Glomerular visceral epithelial cell (primary cell): ENCODE results near the gene ADAMTS9.
"Not testable (repeated sequence)": the region's sequence is repeated elsewhere in the genome, so short reads cannot be mapped to it uniquely, and the experiment has no call there.

Source experiments
- DNase-seq: peaks from one replicate; pipeline ENCODE4 v3.0.0-alpha.2; 2016; ENCODE audit errors: extremely low spot score

ADAMTS9 gene

DNA sequence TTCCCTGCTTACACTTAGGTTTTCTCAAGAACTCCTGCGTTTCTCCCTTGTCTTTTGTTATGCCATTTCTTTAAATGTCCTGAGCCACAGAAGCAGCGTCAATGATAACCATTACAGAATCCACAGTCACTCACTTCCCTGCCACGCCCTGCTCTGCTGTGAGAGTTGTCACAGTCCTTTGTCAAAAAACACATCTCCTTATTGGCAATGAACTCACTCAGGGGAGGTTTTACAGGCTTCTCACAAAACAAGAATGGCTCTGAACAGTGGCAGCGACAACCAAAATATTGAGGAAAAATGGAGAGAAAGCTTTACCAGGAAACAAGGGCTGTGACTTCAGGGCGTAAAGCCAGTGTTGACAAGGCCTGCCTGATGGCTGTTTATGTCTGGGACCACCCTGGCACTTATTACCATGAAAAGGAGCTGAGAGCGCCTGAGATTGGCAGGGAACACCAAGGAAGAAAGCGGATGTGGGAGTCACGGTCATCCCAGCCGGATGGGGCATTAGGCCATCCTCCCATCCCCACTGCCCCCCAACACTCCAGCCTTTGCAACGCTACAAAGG lies 111.5 kb downstream of the ADAMTS9 start:
- no peak for DNase-seq

GRCh38 chr3:64575211-64575844 lies 112.5 kb downstream of the ADAMTS9 start:
- peak; percentile 23 for DNase-seq

DNA sequence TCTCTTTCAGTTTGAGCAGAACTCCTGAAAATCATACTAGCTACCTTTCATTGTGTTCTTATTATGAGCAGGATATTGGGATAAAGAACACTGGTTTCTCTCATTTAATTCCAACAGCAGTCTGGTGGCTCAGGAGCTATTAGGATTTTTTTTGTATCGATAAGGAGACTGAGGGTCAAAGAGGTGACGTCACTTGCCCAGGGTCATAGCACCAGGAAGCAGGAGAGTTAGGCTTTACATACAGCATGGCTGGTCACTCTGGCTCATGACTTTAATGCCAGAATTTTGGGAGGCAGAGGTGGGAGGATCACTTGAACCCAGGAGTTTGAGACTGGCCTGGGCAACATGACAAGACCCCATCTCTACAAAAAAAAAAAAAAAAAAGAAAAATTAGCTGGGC lies 113.6 kb downstream of the ADAMTS9 start:
- DNase-seq, result no peak

GRCh38 chr3:64571982-64572381 lies 115.8 kb downstream of the ADAMTS9 start:
- no peak for DNase-seq

- DNase-seq, result no peak
These were observed 118.8 kb downstream of the ADAMTS9 start for GRCh38 chr3:64568895-64569517.

GRCh38 chr3:64566859-64567258 lies 120.9 kb downstream of the ADAMTS9 start:
- no peak for DNase-seq

GRCh38 chr3:64563751-64564150 lies 124.0 kb downstream of the ADAMTS9 start:
- no peak for DNase-seq

DNA sequence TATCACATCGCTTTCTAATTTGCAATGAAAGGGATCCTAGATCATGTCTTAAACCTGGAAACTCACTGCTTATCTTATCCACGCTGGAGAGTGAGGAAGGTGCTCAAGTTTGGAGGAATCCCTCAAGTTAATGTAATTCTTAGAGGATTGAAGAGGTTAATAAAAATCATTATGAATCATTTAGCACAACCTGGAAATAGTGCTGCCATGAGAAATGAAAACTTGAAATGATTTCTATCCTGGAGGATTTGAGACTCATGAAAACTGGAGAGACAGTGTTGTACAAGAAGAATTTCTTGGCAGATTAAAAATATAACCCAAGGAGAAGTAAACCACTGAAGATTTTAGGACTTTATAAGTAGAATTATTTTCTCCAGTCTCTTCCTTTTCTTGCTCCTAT lies 125.9 kb downstream of the ADAMTS9 start:
- no peak for DNase-seq

DNA sequence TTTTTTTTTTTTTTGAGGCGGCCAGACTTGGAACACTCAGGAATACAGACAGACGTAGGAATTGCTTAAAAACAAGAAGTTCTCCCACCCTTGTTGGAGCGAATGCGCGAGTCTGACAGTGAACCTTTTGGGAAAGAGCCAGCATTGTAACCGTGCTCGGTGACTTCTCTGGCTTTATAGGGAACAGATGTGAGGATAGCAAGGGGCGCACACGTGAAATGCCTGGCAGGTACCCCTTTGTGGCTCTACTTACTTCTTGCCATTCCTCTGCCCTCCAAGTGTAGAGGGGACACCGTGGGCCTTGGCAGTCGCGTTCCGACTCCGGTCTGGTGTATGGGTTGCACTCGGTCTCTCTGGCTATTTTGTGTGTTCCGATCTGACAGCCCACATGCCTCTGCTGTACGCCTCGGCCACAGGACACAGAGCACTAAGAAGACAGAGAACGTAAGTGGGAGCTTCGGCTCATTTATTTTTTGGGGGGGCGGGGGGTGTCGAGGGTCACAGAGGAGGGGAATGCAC lies 126.4 kb downstream of the ADAMTS9 start:
- DNase-seq, result no peak

DNA sequence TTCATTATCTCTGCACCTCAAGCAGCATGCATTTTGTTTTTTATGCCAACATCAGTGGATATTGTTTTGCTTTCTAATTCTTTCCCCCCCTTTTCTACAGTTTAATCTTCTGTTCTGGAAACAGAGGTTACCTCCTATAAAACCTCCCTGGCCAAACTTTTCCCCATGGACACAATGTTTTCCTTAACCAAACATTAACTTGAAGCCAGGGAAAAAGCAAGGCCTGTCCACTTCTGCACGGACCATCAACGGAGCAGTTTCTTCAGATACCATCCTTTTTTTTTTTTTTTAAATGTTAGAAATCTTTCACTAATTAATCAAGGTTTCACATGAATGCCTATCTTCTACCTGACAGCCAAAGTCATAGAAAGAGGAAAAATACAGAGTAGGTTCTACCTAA lies 127.0 kb downstream of the ADAMTS9 start:
- no peak for DNase-seq

DNA sequence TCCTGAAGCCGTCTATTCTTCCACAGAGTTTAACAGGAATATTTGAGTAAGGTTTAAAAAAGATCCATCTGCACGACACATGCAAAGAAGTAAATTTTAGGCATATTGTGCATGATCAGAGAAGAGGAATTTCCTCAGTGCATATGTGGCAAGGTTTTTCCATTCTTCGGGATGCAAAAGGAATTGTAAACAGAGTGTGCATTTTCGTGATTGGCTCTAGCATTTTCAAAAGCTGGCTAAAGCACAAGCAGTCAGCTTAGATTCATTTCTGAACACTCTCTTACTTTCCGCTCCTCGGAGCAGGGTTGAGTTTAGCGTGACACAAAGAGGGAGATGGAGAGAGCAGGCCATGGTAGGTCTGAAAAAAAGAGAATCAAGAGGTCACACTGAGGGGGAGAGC lies 128.2 kb downstream of the ADAMTS9 start:
- DNase-seq, result no peak

- DNase-seq, result no peak
These were observed 131.8 kb downstream of the ADAMTS9 start for GRCh38 chr3:64556046-64556445.

DNA sequence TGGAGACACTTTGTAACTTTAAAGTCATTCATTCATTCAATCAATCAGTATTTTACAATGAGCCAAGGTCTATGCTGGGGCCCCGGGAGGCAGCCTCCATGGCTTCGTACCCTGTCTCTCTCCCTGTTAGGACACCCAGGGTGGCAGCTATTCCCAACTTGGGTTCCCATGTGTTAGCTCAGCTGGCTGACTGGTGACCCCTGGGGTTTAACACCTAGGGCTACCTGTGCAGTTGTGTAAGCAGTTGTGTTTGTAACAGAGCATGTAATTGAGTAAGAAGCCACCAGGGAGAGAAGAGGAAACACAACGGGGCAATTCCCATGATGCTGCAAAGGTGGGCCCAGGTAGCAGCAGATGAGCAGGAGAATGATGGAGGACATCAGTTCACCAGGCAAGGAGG lies 132.4 kb downstream of the ADAMTS9 start:
- DNase-seq, result no peak

DNA sequence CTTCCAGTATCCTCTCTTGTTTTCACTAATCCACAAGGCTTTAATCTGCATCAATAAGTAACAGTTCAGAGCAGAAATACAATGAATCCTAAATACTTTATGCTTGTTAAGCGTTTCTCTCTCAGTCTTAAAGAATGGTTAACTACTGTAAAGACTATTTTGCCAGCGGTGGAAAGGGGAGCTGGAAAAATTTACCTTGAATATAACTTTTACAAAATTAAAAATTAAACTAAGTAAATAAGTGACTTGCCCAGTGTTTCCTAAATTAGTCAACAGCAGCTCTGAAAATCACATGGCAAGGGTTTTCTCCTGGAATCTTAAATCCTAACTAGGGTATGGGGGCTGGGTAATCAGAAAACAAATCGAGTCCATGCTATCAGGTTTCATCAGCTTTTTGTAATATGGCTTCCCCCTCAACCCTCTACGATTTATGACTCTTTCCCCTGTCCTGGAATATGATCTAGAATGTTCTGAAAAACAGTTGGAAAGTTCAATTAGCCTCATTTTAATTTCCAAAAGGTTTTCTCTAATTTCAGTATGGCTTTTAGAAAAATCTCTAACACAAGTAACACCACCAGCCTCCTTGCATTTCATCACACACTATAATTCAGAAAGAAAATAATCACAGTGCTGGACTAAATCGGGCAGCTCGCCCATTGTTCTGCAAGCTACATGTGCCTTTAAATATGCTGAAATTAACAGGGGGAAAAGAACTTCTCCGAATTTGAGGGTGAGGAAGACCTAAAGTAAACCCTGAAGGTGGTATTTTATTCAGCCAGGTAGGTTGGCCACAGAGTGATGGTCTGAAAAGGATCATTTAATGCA lies 133.5 kb downstream of the ADAMTS9 start:
- no peak for DNase-seq

DNA sequence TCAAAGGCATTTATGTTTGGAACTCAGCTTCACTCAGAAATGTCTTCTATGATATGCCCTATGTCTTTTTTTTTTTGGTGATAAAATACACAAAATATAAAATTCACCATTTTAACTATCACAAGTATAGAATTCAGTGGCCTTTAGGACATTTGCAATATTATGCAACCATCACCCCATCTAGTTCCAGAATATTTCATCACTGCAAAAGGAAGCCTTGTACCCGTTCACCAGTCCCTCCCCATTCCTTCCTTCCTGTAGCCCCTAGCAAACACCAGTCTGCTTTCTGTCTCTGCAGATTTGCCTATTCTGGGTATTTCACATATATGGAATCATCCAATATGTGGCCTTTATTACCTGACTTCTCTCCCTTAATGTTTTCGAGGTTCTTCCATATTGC lies 134.8 kb downstream of the ADAMTS9 start:
- no peak for DNase-seq

DNA sequence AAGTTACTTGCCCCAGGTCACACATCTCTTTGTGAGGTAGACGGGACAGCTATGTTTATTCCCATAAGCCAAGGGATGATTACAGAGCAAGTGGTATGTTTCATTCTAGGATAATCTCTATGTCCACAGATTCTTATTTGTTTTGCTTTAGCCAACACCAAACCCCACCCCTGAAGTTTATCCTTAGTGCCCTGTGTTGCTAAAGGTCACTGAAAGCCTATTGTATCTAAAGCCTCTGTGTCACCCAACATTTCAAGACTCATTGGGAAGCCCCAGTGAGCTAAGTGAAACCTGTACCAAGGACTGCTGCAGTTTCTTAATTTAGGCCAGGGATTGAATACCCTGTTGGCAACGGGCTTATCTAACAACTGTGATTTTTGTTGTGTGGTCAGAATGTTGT lies 135.6 kb downstream of the ADAMTS9 start:
- DNase-seq, result no peak

GRCh38 chr3:64551697-64552096 lies 136.1 kb downstream of the ADAMTS9 start:
- no peak for DNase-seq

GRCh38 chr3:64550745-64551144 lies 137.1 kb downstream of the ADAMTS9 start:
- no peak for DNase-seq

DNA sequence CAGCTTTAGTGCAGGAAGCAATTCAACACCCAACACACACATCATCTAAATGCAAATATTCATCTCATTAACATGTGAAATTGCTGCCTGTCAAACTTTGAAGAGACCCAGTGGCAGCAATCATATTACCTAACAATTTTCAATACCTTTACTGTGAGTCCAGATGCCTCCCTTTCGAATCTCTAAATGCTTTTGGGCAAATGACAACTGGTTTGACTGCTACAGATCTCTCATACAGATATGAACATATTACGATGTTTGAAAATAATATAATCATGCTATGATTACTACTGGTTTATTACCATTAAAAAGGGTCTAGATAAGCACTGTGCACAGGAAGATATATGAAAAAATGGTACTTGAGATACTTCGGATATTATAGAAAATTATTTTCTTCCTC lies 137.9 kb downstream of the ADAMTS9 start:
- DNase-seq, result no peak

- DNase-seq, result no peak
These were observed 139.5 kb downstream of the ADAMTS9 start for GRCh38 chr3:64548200-64548889.

DNA sequence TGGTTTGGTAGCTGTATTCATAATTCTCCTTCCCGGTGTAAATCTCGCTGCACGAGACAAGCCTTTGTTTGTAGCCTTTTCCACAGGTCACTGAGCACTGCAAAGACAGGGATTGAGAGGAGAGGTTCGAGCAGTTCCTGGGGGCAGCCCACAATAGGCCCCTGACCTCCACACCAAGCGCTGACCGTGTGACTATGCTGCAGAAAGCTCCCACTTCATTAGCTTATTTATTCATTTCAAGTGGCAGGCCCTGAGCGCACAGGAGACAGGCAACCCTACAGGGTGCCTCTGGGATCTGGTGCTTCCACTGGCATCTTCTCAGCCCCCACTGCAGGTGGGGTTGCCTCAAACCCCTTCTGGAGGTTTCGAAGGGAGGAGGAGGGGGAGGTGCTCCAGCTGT lies 140.9 kb downstream of the ADAMTS9 start:
- DNase-seq, result no peak

DNA sequence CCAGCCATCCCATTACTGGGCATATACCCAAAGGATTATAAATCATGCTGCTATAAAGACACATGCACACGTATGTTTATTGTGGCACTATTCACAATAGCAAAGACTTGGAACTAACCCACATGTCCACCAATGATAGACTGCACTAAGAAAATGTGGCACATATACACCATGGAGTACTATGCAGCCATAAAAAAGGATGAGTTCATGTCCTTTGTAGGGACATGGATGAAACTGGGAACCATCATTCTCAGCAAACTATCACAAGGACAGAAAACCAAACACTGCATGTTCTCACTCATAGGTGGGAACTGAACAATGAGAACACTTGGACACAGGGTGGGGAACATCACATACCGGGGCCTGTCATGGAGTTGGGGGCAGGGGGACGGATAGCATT lies 142.6 kb downstream of the ADAMTS9 start:
- DNase-seq, result not testable (repeated sequence)
